GM19324 (cell line): ENCODE data around the gene APLF.
"Not testable (repeated sequence)": the region's sequence is repeated elsewhere in the genome, so short reads cannot be mapped to it uniquely, and the experiment has no call there.

ENCODE experiments used
- ATAC-seq: cut with Tn5 transposase; IDR thresholded peaks from one replicate; pipeline ENCODE4 v1.9.1; 2021; ENCODE audit warnings: mild to moderate bottlenecking, moderate library complexity; ENCODE audit not compliant: unreplicated experiment, low FRiP score

The APLF gene

GRCh38 chr2:68475110-68475509 lies 7.7 kb downstream of the APLF start:
- ATAC-seq, result no peak

GRCh38 chr2:68475576-68475975 lies 8.2 kb downstream of the APLF start:
- ATAC-seq, result no peak

- ATAC-seq, result no peak
Observed at GRCh38 chr2:68476454-68476853, 9.1 kb downstream of the APLF start.

GRCh38 chr2:68478688-68479087 lies 11.3 kb downstream of the APLF start:
- no peak for ATAC-seq

- ATAC-seq, result no peak
Observed at GRCh38 chr2:68482296-68482820, 15.0 kb downstream of the APLF start.

GRCh38 chr2:68483011-68483410 lies 15.6 kb downstream of the APLF start:
- no peak for ATAC-seq

- no peak for ATAC-seq
Observed at GRCh38 chr2:68487773-68488355, 20.5 kb downstream of the APLF start.

GRCh38 chr2:68488605-68489004 lies 21.2 kb downstream of the APLF start:
- not testable (repeated sequence) for ATAC-seq

GRCh38 chr2:68489282-68489681 lies 21.9 kb downstream of the APLF start:
- no peak for ATAC-seq

GRCh38 chr2:68491582-68491981 lies 24.2 kb downstream of the APLF start:
- no peak for ATAC-seq

GRCh38 chr2:68499133-68499532 lies 31.7 kb downstream of the APLF start:
- no peak for ATAC-seq

- ATAC-seq, result no peak
Observed at GRCh38 chr2:68500649-68501048, 33.3 kb downstream of the APLF start.

GRCh38 chr2:68501768-68502167 lies 34.4 kb downstream of the APLF start:
- no peak for ATAC-seq

GRCh38 chr2:68505603-68506159 lies 38.3 kb downstream of the APLF start:
- ATAC-seq, result no peak

GRCh38 chr2:68506170-68506569 lies 38.8 kb downstream of the APLF start:
- no peak for ATAC-seq

GRCh38 chr2:68512326-68512725 lies 44.9 kb downstream of the APLF start:
- no peak for ATAC-seq

- no peak for ATAC-seq
Observed at GRCh38 chr2:68512966-68513365, 45.6 kb downstream of the APLF start.

GRCh38 chr2:68514316-68514929 lies 47.0 kb downstream of the APLF start:
- no peak for ATAC-seq

- ATAC-seq, result no peak
Observed at GRCh38 chr2:68516051-68516955, 48.9 kb downstream of the APLF start.

- no peak for ATAC-seq
Observed at GRCh38 chr2:68519236-68519635, 51.9 kb downstream of the APLF start.

- no peak for ATAC-seq
Observed at GRCh38 chr2:68521037-68521436, 53.7 kb downstream of the APLF start.
